K562 (cell line): ENCODE results near the gene ANO6. TPM values are rescaled to one million over a fixed set of nuclear protein-coding genes. Genes with fewer than 3 reads are reported as not detected.

Source experiments
- BRD4 ChIP-seq: fragments of 200-600 bp; sonication (generic); IDR thresholded peaks from 2 replicates; pipeline ENCODE4 v1.6.1; 2017; ENCODE audit warnings: inconsistent platforms
- CHD1 ChIP-seq: fragments of 200-600 bp; sonication (generic); IDR thresholded peaks from one replicate; pipeline ENCODE4 v1.6.1; 2012; ENCODE audit warnings: mild to moderate bottlenecking, moderate library complexity, low read length, inconsistent platforms
- CLOCK ChIP-seq: fragments of 250-450 bp; sonication (Bioruptor Pico); IDR thresholded peaks from 2 replicates; pipeline ENCODE4 v1.4.0; 2020; ENCODE audit warnings: mild to moderate bottlenecking, moderate library complexity, borderline replicate concordance
- COPS2 ChIP-seq: fragments of 450-650 bp; conservative IDR thresholded peaks from 2 replicates; pipeline ENCODE4 v1.6.1; 2016; ENCODE audit warnings: mild to moderate bottlenecking, moderate library complexity
- CREB1 ChIP-seq, 2 experiments: sonication (generic) in 1 of 2; formaldehyde crosslinking in 1 of 2; IDR thresholded peaks; 2 replicates each; pipeline versions ENCODE4 v1.6.1 to v1.8.0; 2012 to 2022; ENCODE audit warnings: inconsistent platforms in 1 of 2, mild to moderate bottlenecking in 1 of 2, missing genetic modification reagents in 1 of 2, moderate library complexity in 1 of 2
- CREM ChIP-seq: IDR thresholded peaks from 2 replicates; pipeline ENCODE4 v1.6.1; 2014; ENCODE audit warnings: antibody characterized with exemption, low read depth
- E2F4 ChIP-seq: sonication (generic); formaldehyde crosslinking; IDR thresholded peaks from 2 replicates; pipeline ENCODE4 v1.8.0; 2022; ENCODE audit warnings: mild to moderate bottlenecking, low read depth, missing genetic modification reagents
- EP300 ChIP-seq: IDR thresholded peaks from 2 replicates; pipeline ENCODE4 v1.6.1; 2012; ENCODE audit warnings: low read length, improper control_type of control experiment
- ETS2 ChIP-seq: IDR thresholded peaks from 2 replicates; pipeline ENCODE4 v1.6.1; 2016; ENCODE audit warnings: borderline replicate concordance, missing genetic modification characterization, mild to moderate bottlenecking, moderate library complexity, missing compliant biosample characterization; ENCODE audit not compliant: poor library complexity, severe bottlenecking
- GATAD2A ChIP-seq: fragments of 450-650 bp; IDR thresholded peaks from 2 replicates; pipeline ENCODE4 v1.6.1; 2017
- HDAC3 ChIP-seq: fragments of 450-650 bp; IDR thresholded peaks from 2 replicates; pipeline ENCODE4 v1.6.1; 2018; ENCODE audit warnings: borderline replicate concordance, mild to moderate bottlenecking, moderate library complexity; ENCODE audit not compliant: partially characterized antibody
- HSF4 ChIP-seq: fragments of 250-450 bp; sonication (Bioruptor Pico); IDR thresholded peaks from 2 replicates; pipeline ENCODE4 v2.1.2; 2022; ENCODE audit warnings: mild to moderate bottlenecking, moderate library complexity, borderline replicate concordance
- MAX ChIP-seq: sonication (generic); formaldehyde crosslinking; IDR thresholded peaks from 2 replicates; pipeline ENCODE4 v1.9.0; 2022; ENCODE audit warnings: mild to moderate bottlenecking, missing genetic modification reagents
- MBD1 ChIP-seq: fragments of 250-450 bp; sonication (Bioruptor Pico); IDR thresholded peaks from 2 replicates; pipeline ENCODE4 v1.8.0; 2022; ENCODE audit warnings: inconsistent platforms
- NRF1 ChIP-seq, 2 experiments: fragments of 450-650 bp; IDR thresholded peaks in 1 of 2; conservative IDR thresholded peaks in 1 of 2; 2 replicates each; pipeline ENCODE4 v1.6.1; 2014; ENCODE audit warnings: mild to moderate bottlenecking in 2 of 2
- PHB ChIP-seq: fragments of 250-450 bp; sonication (Bioruptor Pico); IDR thresholded peaks from 2 replicates; pipeline ENCODE4 v1.5.0; 2021
- POLR3A ChIP-seq: IDR thresholded peaks from 2 replicates; pipeline ENCODE4 v1.6.1; 2011; ENCODE audit warnings: borderline replicate concordance, mild to moderate bottlenecking, moderate library complexity; ENCODE audit not compliant: insufficient read length, insufficient read depth; ENCODE audit errors: extremely low read depth
- PTBP1 ChIP-seq: fragments of 200-400 bp; formaldehyde crosslinking; IDR thresholded peaks from 2 replicates; pipeline ENCODE4 v1.6.1; 2017; ENCODE audit warnings: low read depth, low read length
- SIN3A ChIP-seq, 2 experiments: fragments of 150-350 bp in 1 of 2; IDR thresholded peaks; 2 replicates each; pipeline ENCODE4 v1.6.1; 2011 to 2016; ENCODE audit warnings: borderline replicate concordance in 2 of 2, low read depth in 2 of 2, low read length in 2 of 2, mild to moderate bottlenecking in 2 of 2, moderate library complexity in 2 of 2; ENCODE audit not compliant: control insufficient read depth in 1 of 2
- SMC3 ChIP-seq: conservative IDR thresholded peaks from 2 replicates; pipeline ENCODE4 v1.6.1; 2011; ENCODE audit warnings: low read depth, low read length, improper control_type of control experiment; ENCODE audit not compliant: insufficient read depth
- TBL1XR1 ChIP-seq, 2 experiments: IDR thresholded peaks; 2 replicates each; pipeline ENCODE4 v1.6.1; 2012; ENCODE audit warnings: improper control_type of control experiment in 2 of 2, low read length in 2 of 2, mild to moderate bottlenecking in 1 of 2
- U2AF1 ChIP-seq: fragments of 200-400 bp; formaldehyde crosslinking; optimal IDR thresholded peaks from 2 replicates; pipeline ENCODE3; 2017; ENCODE audit warnings: mild to moderate bottlenecking, low read depth, low read length, moderate library complexity
- ZNF23 ChIP-seq: fragments of 250-450 bp; sonication (Bioruptor Pico); IDR thresholded peaks from 2 replicates; pipeline ENCODE4 v1.4.0; 2020; ENCODE audit warnings: mild to moderate bottlenecking
- polyA plus RNA-seq, 8 experiments: library from polyadenylated mRNA; depleted of rRNA in 4 of 8; stranded (reverse) in 5 of 8; unstranded in 3 of 8; fragments of >200 nt; fragmentation: Nextera tagmentation in 2 of 8; fragmentation: Illumina TruSeq in 1 of 8; extraction: Ambion mirVana in 2 of 8; extraction: Trizol in 1 of 8; gene quantifications; 2 replicates each; pipeline versions ENCODE4 v1.2.1 to v1.2.3, GENCODE V29; 2011 to 2014; ENCODE audit warnings: inconsistent platforms in 1 of 8, missing spikeins in 1 of 8
- total RNA-seq, 7 experiments: library from RNA; depleted of rRNA in 6 of 7; stranded (reverse); fragments of >200 nt in 6 of 7; fragmentation: Illumina TruSeq in 2 of 7; extraction: Trizol in 2 of 7; gene quantifications; 2 replicates each; pipeline versions ENCODE4 v1.2.1 to v1.2.3, GENCODE V29; 2011 to 2021; ENCODE audit warnings: low replicate concordance in 1 of 7

The ANO6 gene
- total and polyA plus RNA-seq, 9 of the 15 experiments (the other 6 are each of a cell fraction or from before 2014, with no cell fraction given) = 3.5 to 24.7 (median 20.3) TPM

- TF ChIP-seq SIN3A (IDR thresholded peaks at IDR 0.05; ENCODE audit: borderline replicate concordance in 2 of 2, control insufficient read depth in 1 of 2, low read depth in 2 of 2, low read length in 2 of 2) (no peak), E2F4 (CRISPR knock-in tag) (no peak), MAX (CRISPR knock-in tag) (peak; percentile 66; the same call in 1 of the 2 replicates), PHB (no peak), COPS2 (no peak), PTBP1 (no peak), GATAD2A (no peak), ETS2 (no peak), POLR3A (no peak), NRF1 (conservative IDR thresholded peaks at IDR 0.05 in 1 of 2, IDR thresholded peaks at IDR 0.05 in 1 of 2) (peak; percentile 24 to 25; a peak in 2 of 4 replicates), TBL1XR1 (IDR thresholded peaks at IDR 0.05; ENCODE audit: low read length in 2 of 2) (no peak), U2AF1 (no peak), CREB1 (IDR thresholded peaks at IDR 0.05) (no peak), CREB1 (CRISPR knock-in tag; IDR thresholded peaks at IDR 0.05) (no peak), CHD1 (no peak), BRD4 (no peak), EP300 (peak; percentile 91), HDAC3 (no peak), MBD1 (CRISPR knock-in tag) (no peak), HSF4 (CRISPR knock-in tag) (no peak), CREM (peak; percentile 56; the same call in 1 of the 2 replicates), ZNF23 (CRISPR knock-in tag) (no peak), CLOCK (CRISPR knock-in tag) (no peak), SMC3 (no peak)
Measured at GRCh38 chr12:45273717-45274271, 57.9 kb downstream of the ANO6 start (continued).
